Lower leg skin (tissue), 4 donors: ENCODE measurements around the gene SOX6. TPM values are rescaled to one million over a fixed set of nuclear protein-coding genes. Genes with fewer than 3 reads are reported as not detected.

ENCODE experiments used
- DNase-seq, 2 donors: peaks; one replicate each; pipeline ENCODE4 v3.0.0-alpha.2; 2019; ENCODE audit warnings: low spot score in 2 of 2
- H3K4me3 ChIP-seq: fragments of 200-600 bp; sonication (generic); 2 replicates; pipeline ENCODE4 v1.5.1; 2017; ENCODE audit warnings: mild to moderate bottlenecking, low read depth; ENCODE audit not compliant: poor library complexity, severe bottlenecking
- POLR2A ChIP-seq, 2 donors: fragments of 450-650 bp; IDR thresholded peaks; one replicate each; pipeline ENCODE4 v1.6.1; 2016 to 2017; ENCODE audit warnings: antibody characterized with exemption in 2 of 2, mild to moderate bottlenecking in 1 of 2, moderate library complexity in 1 of 2
- WGBS, 2 donors: methylation state at CpG; one replicate each; pipeline ENCODE4 v1.1.5; 2018; 5-methylcytosine and 5-hydroxymethylcytosine counted together
- intact Hi-C: fragments of 100-400 bp; cut with DNase I; formaldehyde crosslinking; loops from one replicate; pipeline ENCODE4 v1.15.0; 2023; ENCODE audit warnings: low total_unique reads
- total RNA-seq, 4 donors: library from RNA; depleted of rRNA; stranded (reverse); fragments of >200 nt; gene quantifications; one replicate each; pipeline ENCODE4 v1.1.0, GENCODE V29; 2016
- TF ChIP-seq, protein P1 (sequence below), 3 donors: fragments of 450-650 bp; IDR thresholded peaks; one replicate each; pipeline ENCODE4 v1.5.1; 2016; ENCODE audit warnings: antibody characterized with exemption in 3 of 3, mild to moderate bottlenecking in 3 of 3, moderate library complexity in 2 of 3

Gene SOX6
- total RNA-seq, 4 donors from 2014 or later, result 11.2 to 31.8 (median 11.6) TPM

DNA sequence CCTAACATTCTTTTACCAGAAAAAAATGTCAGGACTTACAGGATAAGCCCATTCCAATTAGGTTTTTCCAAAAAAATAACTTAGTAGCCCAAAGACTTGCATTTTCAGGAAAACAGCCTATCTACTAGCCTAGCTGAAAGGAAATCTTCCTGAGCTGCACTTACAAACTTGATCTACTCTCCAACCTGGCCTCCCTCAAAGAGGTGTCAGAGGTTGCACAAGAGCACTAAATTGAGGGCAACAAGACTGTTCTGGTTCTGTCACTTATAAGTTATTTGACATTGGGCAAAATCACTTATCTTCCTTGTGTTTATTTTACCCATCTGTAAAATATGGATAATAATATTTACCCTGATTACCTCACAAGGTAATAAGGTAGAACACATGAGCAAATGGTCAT is 7.9 kb upstream of the SOX6 start:
- DNase-seq, result no peak
- no peak overlapping the region for H3K4me3 ChIP-seq
- TF ChIP-seq, protein P1, sequence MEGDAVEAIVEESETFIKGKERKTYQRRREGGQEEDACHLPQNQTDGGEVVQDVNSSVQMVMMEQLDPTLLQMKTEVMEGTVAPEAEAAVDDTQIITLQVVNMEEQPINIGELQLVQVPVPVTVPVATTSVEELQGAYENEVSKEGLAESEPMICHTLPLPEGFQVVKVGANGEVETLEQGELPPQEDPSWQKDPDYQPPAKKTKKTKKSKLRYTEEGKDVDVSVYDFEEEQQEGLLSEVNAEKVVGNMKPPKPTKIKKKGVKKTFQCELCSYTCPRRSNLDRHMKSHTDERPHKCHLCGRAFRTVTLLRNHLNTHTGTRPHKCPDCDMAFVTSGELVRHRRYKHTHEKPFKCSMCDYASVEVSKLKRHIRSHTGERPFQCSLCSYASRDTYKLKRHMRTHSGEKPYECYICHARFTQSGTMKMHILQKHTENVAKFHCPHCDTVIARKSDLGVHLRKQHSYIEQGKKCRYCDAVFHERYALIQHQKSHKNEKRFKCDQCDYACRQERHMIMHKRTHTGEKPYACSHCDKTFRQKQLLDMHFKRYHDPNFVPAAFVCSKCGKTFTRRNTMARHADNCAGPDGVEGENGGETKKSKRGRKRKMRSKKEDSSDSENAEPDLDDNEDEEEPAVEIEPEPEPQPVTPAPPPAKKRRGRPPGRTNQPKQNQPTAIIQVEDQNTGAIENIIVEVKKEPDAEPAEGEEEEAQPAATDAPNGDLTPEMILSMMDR (IDR thresholded peaks at IDR 0.05), result no peak
- no peak for TF ChIP-seq POLR2A (IDR thresholded peaks at IDR 0.05)
- intact Hi-C loops, result no loop called here

DNA sequence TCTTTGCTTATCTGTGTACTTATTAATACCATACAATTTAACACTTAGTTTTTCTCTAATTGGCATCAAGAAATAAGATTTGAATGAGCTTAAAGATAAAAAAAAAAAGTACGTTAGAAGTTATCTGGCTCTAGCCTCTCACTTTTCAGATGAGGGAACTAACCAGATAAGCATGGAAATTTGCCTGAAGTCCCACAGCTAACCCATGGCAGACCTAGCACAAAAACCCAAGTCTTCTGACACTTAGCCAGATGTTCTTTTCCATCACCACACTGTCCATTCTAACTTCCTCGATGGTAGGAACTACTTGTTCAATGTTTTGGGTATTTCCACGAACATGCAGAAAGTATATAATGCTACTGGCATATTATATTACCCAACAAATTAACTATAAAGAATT is 7.4 kb upstream of the SOX6 start:
- no peak for DNase-seq
- TF ChIP-seq POLR2A (IDR thresholded peaks at IDR 0.05), result no peak
- TF ChIP-seq, protein P1 (IDR thresholded peaks at IDR 0.05), result no peak
- 80% methylated on average over 3 of the region's 3 CpGs for WGBS, 2 donors
- intact Hi-C loops, result no loop called here
- no peak overlapping the region for H3K4me3 ChIP-seq

DNA sequence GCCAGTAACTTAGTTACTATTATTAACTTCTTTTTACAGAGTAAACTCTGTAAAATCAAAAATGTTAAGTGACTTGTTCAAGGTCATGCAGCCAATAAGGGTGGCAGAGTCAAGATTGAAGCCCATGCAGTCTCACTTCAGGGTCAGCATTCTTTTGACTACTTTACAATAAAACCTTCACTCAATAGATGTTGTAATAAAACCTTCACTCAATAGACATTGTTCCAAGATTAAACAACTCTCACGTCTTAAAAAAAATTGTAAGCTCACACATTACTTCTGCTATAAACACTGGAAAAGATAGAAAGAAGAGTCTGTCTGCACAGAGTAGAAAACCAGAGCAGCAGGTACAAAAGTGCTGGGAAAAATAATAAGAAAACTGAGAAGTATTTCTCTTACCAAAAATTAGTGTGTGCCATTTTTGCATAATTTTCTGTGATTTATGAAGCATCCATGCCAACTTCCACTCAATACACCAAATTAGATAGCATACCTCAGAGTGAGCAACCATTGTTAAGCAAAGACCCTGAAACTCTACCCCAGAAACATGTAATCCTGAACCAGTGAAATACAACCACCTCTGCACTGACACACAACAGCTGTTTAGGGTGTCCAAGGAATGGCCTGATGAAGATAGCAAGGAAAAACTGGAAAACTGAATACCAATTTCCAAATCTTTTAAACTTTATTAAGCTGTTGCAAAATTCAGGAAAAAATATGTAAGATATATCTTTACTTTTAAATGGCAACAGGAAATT is 4.9 kb upstream of the SOX6 start:
- no peak overlapping the region for H3K4me3 ChIP-seq
- DNase-seq, result no peak
- intact Hi-C loops, result no loop called here
- 70 to 75% methylated on average over 1 of the region's 1 CpG for WGBS, 2 donors
- TF ChIP-seq, protein P1 (IDR thresholded peaks at IDR 0.05), result no peak
- no peak for TF ChIP-seq POLR2A (IDR thresholded peaks at IDR 0.05)

DNA sequence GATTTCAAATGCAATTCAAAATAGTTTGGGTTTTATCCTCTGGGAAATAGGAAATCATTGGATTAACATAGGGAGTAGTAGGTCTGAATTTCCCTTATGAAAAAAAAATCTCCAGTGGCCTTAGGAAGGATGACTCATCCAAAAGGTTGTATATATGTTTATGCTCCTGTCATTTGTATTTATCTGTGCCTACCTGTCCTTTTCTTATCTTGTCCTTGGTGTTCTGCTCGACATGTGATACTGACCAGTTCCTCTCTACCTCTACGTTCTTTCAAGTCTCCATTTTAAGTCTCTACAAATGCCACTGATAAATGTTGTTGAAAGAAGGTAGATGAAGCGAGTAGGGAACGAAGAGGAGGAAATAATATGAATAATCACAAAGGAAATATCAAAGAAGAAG is 3.0 kb upstream of the SOX6 start:
- H3K4me3 ChIP-seq, result no peak overlapping the region
- 86 to 89% methylated on average over 4 of the region's 4 CpGs for WGBS, 2 donors
- TF ChIP-seq POLR2A (IDR thresholded peaks at IDR 0.05), result no peak
- TF ChIP-seq, protein P1 (IDR thresholded peaks at IDR 0.05), result no peak
- no peak for DNase-seq
- intact Hi-C loops, result no loop called here

DNA sequence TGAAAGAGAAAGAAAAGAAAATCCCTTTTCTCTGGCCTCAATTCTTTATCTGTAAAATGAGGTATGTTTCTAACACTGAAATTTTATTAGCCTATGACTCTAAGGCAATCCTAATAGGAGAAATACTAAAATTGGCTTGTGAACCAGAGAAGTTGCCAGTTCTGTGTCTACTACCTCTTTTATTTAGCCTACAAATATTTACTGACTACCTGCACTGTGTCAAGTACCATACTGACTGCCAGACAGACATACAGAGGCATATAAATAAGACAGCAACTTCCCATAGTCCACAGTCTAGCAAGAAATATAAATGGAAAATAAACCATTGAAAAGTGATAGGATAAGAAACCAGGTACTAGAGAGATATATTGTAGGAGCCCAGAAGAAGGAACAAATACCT is 2.4 kb upstream of the SOX6 start:
- intact Hi-C loops, result no loop called here
- no peak for DNase-seq
- TF ChIP-seq POLR2A (IDR thresholded peaks at IDR 0.05), result no peak
- TF ChIP-seq, protein P1 (IDR thresholded peaks at IDR 0.05), result no peak

GRCh38 chr11:16357775-16358174 is 1.4 kb upstream of the SOX6 start:
- TF ChIP-seq POLR2A (IDR thresholded peaks at IDR 0.05), result no peak
- TF ChIP-seq, protein P1 (IDR thresholded peaks at IDR 0.05), result no peak
- whole genome bisulfite sequencing, 2 donors, result 63 to 73% methylated on average over 2 of the region's 2 CpGs
- H3K4me3 ChIP-seq, result no peak overlapping the region
- intact Hi-C loops, result no loop called here
- DNase-seq, result no peak

More for the DNA sequence above, 2.4 kb upstream of the SOX6 start:
- no peak overlapping the region for H3K4me3 ChIP-seq
